ENCODE data around the gene AGMAT. TPM values are rescaled to one million over a fixed set of nuclear protein-coding genes. Genes with fewer than 3 reads are reported as not detected.

Gene AGMAT
- total and polyA plus RNA-seq, 2 of the 13 experiments (the other 11 are each of a cell fraction or from before 2014, with no cell fraction given): 59.1 to 174 TPM

DNA sequence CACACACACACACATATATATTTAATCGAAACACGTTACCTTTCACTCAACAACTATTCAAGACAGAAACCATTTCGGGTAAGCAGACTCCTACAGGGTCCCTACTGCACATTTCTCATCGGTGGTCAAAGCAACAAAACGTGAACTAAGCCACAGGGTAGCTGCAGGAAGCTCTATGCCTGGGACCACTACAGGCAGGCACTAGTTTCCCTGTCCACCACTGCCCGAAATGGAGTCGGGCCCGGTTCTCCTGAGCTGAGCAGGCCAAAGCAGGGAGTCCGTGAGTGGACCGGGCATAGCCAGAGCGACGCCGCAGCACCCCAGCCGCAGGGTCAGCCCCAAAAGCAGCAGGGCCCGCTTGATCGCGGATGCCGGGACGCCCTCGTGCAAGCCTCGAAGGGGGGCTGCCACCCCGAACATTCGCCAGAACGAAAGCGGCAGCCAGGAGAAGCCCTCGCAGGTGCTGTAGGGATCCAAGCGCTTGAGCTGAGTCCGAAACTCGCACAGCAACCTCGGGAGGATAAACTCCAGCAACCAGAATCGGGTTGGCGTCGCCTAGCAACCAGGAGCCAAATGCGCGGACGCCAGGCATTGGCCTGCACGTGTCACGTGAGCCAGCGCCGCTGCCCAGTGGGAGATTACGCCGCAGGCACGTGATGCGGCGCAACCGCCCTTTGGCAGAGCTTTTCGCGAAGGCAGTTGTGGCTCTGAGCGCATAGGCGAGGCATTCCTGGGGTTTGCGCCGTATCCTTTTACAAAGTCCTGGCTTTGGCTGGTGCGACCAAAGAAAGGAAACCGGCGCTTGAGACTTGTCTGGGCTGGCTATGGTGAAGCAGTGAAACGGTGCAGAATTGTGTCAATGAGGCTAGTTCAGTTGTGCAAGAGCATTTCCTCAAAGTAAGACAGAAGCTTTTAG is 18.5 kb upstream of the AGMAT start (continued):
- TF ChIP-seq, protein P1, sequence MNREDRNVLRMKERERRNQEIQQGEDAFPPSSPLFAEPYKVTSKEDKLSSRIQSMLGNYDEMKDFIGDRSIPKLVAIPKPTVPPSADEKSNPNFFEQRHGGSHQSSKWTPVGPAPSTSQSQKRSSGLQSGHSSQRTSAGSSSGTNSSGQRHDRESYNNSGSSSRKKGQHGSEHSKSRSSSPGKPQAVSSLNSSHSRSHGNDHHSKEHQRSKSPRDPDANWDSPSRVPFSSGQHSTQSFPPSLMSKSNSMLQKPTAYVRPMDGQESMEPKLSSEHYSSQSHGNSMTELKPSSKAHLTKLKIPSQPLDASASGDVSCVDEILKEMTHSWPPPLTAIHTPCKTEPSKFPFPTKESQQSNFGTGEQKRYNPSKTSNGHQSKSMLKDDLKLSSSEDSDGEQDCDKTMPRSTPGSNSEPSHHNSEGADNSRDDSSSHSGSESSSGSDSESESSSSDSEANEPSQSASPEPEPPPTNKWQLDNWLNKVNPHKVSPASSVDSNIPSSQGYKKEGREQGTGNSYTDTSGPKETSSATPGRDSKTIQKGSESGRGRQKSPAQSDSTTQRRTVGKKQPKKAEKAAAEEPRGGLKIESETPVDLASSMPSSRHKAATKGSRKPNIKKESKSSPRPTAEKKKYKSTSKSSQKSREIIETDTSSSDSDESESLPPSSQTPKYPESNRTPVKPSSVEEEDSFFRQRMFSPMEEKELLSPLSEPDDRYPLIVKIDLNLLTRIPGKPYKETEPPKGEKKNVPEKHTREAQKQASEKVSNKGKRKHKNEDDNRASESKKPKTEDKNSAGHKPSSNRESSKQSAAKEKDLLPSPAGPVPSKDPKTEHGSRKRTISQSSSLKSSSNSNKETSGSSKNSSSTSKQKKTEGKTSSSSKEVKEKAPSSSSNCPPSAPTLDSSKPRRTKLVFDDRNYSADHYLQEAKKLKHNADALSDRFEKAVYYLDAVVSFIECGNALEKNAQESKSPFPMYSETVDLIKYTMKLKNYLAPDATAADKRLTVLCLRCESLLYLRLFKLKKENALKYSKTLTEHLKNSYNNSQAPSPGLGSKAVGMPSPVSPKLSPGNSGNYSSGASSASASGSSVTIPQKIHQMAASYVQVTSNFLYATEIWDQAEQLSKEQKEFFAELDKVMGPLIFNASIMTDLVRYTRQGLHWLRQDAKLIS (CRISPR knock-in tag; IDR thresholded peaks at IDR 0.05): no peak
- TF ChIP-seq GTF3A (CRISPR knock-in tag; conservative IDR thresholded peaks at IDR 0.05) (no peak), ZFP62 (CRISPR knock-in tag; IDR thresholded peaks at IDR 0.05) (no peak), ZKSCAN1 (IDR thresholded peaks at IDR 0.05; ENCODE audit: low read length) (no peak), CC2D1A (CRISPR knock-in tag; IDR thresholded peaks at IDR 0.05) (no peak), ZNF3 (CRISPR knock-in tag; IDR thresholded peaks at IDR 0.05) (no peak), POLR2A (IDR thresholded peaks at IDR 0.05; ENCODE audit: insufficient read depth in 1 of 2, low read depth in 2 of 2, low read length in 2 of 2) (peak; percentile 66 to 87), FOXK2 (IDR thresholded peaks at IDR 0.05) (no peak), HOXA3 (CRISPR knock-in tag; IDR thresholded peaks at IDR 0.05) (peak; percentile 89), ZNF503 (CRISPR knock-in tag; IDR thresholded peaks at IDR 0.05) (peak; percentile 57; the same call in 1 of the 2 replicates), ZNF17 (CRISPR knock-in tag; IDR thresholded peaks at IDR 0.05) (no peak), NR2F2 (IDR thresholded peaks at IDR 0.05; ENCODE audit: borderline replicate concordance, low read depth) (no peak), TEAD3 (CRISPR knock-in tag; optimal IDR thresholded peaks at IDR 0.05; ENCODE audit: borderline replicate concordance) (peak; percentile 75), ARHGAP35 (CRISPR knock-in tag; IDR thresholded peaks at IDR 0.05; ENCODE audit: borderline replicate concordance) (peak; percentile 39; the same call in 1 of the 2 replicates), TIGD3 (CRISPR knock-in tag; IDR thresholded peaks at IDR 0.05; ENCODE audit: borderline replicate concordance) (0 out of 2 replicates have a peak, but pooled peaks have one; percentile 88), ZSCAN12 (CRISPR knock-in tag; IDR thresholded peaks at IDR 0.05) (no peak), ZNF224 (CRISPR knock-in tag; IDR thresholded peaks at IDR 0.05) (0 out of 2 replicates have a peak, but pooled peaks have one; percentile 68), MXD4 (CRISPR knock-in tag; IDR thresholded peaks at IDR 0.05) (peak; percentile 94), EHMT2 (IDR thresholded peaks at IDR 0.05; ENCODE audit: borderline replicate concordance, low read depth, low read length) (no peak)
- TF ChIP-seq, protein P2, sequence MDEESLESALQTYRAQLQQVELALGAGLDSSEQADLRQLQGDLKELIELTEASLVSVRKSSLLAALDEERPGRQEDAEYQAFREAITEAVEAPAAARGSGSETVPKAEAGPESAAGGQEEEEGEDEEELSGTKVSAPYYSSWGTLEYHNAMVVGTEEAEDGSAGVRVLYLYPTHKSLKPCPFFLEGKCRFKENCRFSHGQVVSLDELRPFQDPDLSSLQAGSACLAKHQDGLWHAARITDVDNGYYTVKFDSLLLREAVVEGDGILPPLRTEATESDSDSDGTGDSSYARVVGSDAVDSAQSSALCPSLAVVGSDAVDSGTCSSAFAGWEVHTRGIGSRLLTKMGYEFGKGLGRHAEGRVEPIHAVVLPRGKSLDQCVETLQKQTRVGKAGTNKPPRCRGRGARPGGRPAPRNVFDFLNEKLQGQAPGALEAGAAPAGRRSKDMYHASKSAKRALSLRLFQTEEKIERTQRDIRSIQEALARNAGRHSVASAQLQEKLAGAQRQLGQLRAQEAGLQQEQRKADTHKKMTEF (CRISPR knock-in tag; IDR thresholded peaks at IDR 0.05): peak; percentile 95
- TF ChIP-seq, protein P3, sequence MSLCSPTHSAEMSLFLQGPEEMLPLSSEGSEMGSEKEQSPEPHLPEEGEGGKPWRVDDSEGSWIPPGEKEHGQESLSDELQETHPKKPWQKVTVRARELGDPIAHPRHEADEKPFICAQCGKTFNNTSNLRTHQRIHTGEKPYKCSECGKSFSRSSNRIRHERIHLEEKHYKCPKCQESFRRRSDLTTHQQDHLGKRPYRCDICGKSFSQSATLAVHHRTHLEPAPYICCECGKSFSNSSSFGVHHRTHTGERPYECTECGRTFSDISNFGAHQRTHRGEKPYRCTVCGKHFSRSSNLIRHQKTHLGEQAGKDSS (CRISPR knock-in tag; IDR thresholded peaks at IDR 0.05; ENCODE audit: borderline replicate concordance, low read depth): no peak; the same call in 1 of the 2 replicates
